Dendritic cell treated with granulocyte-macrophage colony-stimulating factor and Interleukin-4, amounts not matched to agents 40 ng/mL and 50 ng/mL, for 4 days (primary cell): ENCODE data around the gene CLSTN2.
A peak's percentile ranks its signal among the peaks of the same experiment; 100 is the strongest.

Experiments used
- H3K27ac Mint-ChIP-seq: one replicate; pipeline ENCODE4 v1.8.0; 2022; ENCODE audit warnings: mild to moderate bottlenecking, mixed read lengths
- H3K27me3 Mint-ChIP-seq: one replicate; pipeline ENCODE4 v1.8.0; 2022; ENCODE audit warnings: mild to moderate bottlenecking, mixed read lengths
- H3K36me3 Mint-ChIP-seq: one replicate; pipeline ENCODE4 v1.8.0; 2022; ENCODE audit warnings: low read depth, mixed read lengths
- H3K4me1 Mint-ChIP-seq: one replicate; pipeline ENCODE4 v1.8.0; 2022; ENCODE audit warnings: low read depth, mixed read lengths
- H3K4me3 Mint-ChIP-seq: one replicate; pipeline ENCODE4 v1.8.0; 2022; ENCODE audit warnings: mild to moderate bottlenecking, moderate library complexity, mixed read lengths
- H3K9me3 Mint-ChIP-seq: one replicate; pipeline ENCODE4 v1.8.0; 2022; ENCODE audit warnings: mixed read lengths
- intact Hi-C: fragments of 100-400 bp; cut with micrococcal nuclease; formaldehyde crosslinking; loops from one replicate; pipeline ENCODE4 v1.15.0; 2022

CLSTN2 gene

GRCh38 chr3:139935016-139935865 lies at the start of gene CLSTN2:
Gene CLSTN2 (plus strand): TSS chr3:139935185.
- no peak within 1 kb of the TSS for H3K27ac Mint-ChIP-seq
- H3K4me3 Mint-ChIP-seq, result peak within 1 kb of the TSS; percentile 61
- no peaks in the 10 kb centered on the region for H3K36me3 Mint-ChIP-seq
- H3K27me3 Mint-ChIP-seq, result peaks cover 64% of the 10 kb centered on the region
- H3K4me1 Mint-ChIP-seq, result peaks cover 18% of the 10 kb centered on the region
- no peaks in the 10 kb centered on the region for H3K9me3 Mint-ChIP-seq
- intact Hi-C loops, result loop anchor here (5.0 kb wide), 2 partner anchors 508 to 927 kb away; no protein-coding TSS in a partner anchor

GRCh38 chr3:139887431-139887830 lies 47.6 kb upstream of the CLSTN2 start:
- Mint-ChIP-seq H3K27me3 (no peaks in the 10 kb centered on the region), H3K27ac (no peak overlapping the region), H3K9me3 (peaks cover 5% of the 10 kb centered on the region), H3K4me3 (no peak overlapping the region), H3K4me1 (no peaks in the 10 kb centered on the region), H3K36me3 (no peaks in the 10 kb centered on the region)
- intact Hi-C loops, result no loop called here

DNA sequence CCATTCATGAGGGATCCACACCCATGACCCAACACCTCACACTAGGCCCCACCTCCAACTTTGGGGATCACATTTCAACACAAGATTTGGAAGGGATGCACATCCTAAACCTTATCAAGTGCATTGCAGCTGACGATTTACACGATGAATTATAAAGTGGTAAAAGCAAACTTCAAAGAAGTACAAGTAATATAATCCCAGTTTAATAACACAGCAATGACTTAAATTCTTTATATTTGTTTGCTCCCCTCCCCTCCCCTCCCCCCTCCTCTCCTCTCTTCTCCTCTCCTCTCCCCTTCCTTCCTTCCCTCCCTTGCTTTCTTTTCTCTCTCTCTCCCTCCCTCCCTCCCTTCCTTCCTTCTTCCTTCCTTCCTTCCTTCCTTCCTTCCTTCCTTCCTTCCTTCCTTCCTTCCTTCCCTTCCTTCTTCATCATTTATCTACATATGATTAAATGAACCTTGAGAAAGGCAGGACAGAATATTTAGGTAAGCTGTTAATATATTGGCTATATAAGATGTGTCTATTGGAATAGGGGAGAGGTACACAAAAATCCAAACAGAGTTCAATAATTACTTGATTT lies 46.3 kb upstream of the CLSTN2 start:
- H3K36me3 Mint-ChIP-seq, result no peaks in the 10 kb centered on the region
- H3K4me1 Mint-ChIP-seq, result no peaks in the 10 kb centered on the region
- no peak overlapping the region for H3K4me3 Mint-ChIP-seq
- H3K27me3 Mint-ChIP-seq, result no peaks in the 10 kb centered on the region
- intact Hi-C loops, result no loop called here
- no peak overlapping the region for H3K27ac Mint-ChIP-seq
- H3K9me3 Mint-ChIP-seq, result no peaks in the 10 kb centered on the region

- Mint-ChIP-seq H3K27me3 (no peaks in the 10 kb centered on the region), H3K27ac (no peak overlapping the region), H3K9me3 (no peaks in the 10 kb centered on the region), H3K36me3 (no peaks in the 10 kb centered on the region), H3K4me1 (no peaks in the 10 kb centered on the region), H3K4me3 (no peak overlapping the region)
- intact Hi-C loops, result no loop called here
Observed at GRCh38 chr3:139893267-139893962, 41.6 kb upstream of the CLSTN2 start.

DNA sequence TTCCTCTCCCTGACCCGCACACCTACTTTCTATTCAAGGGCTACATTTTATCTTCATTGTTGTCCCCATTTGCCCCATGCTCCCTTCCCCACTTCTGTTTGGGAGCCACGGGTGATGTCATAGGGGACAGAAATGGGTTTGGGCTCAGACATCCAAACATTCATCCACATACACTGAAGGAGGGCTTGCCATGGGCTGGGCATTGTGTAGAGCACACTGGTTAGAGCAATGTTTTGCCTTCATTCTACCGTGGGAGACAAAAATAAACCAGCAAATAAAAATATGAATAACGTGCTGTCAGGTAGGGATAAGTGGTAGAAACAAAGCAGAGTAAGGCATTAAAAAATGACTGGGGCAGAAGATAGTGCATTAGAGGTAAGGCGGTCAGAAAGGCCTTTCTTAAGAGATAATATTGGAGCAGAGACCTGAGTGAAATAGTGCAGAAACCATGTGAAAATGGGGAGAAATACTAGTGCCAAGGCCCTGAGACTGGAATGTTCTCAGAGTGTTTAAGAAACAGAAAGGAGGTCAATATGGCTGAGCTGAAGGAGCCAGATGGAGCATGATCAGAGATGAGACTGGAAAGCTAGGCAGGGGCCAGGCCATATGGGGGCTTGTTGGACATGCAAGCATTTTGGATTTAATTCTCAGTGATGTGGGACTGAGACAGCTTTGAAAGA lies 40.9 kb upstream of the CLSTN2 start:
- no peak overlapping the region for H3K27ac Mint-ChIP-seq
- H3K4me3 Mint-ChIP-seq, result no peak overlapping the region
- no peaks in the 10 kb centered on the region for H3K27me3 Mint-ChIP-seq
- intact Hi-C loops, result no loop called here
- H3K9me3 Mint-ChIP-seq, result no peaks in the 10 kb centered on the region
- H3K4me1 Mint-ChIP-seq, result no peaks in the 10 kb centered on the region
- H3K36me3 Mint-ChIP-seq, result no peaks in the 10 kb centered on the region

DNA sequence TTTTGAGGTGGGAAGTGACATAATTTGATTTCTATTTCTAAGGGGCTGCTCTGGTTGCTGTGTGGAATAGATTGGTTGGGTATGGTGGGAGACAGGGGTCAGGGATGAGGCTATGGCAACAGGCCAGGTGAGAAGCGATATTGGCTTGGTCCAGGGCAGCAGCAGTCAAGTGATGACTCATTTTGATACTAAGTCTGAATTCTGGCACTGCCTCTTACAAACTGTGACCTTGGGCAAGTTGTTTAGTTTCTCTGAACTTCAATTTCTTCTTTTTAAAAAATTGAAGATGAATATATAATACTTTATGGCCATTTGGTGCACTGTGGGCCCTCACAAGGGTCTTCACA lies 40.4 kb upstream of the CLSTN2 start:
- Mint-ChIP-seq H3K4me3 (no peak overlapping the region), H3K27me3 (no peaks in the 10 kb centered on the region), H3K27ac (no peak overlapping the region), H3K9me3 (no peaks in the 10 kb centered on the region), H3K4me1 (no peaks in the 10 kb centered on the region), H3K36me3 (no peaks in the 10 kb centered on the region)
- intact Hi-C loops, result no loop called here

DNA sequence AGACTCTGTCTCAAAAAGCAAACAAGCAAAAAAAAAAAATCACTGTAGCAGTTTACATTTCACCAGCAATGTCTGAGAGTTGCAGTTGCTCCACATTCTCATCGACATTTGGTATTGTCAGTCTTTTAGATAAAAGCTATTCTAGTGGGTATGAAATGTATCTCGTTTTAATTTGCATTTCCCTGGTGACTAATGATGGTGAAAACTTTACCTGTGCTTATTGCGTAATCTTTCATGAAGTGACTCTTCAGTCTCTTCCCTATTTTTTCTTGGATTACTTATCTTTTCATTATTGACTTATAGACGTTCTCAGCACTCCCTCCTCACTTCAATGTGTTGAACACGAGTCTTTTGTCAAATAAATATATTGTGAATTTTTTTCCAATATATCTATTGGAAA lies 37.2 kb upstream of the CLSTN2 start:
- intact Hi-C loops, result no loop called here
- Mint-ChIP-seq H3K9me3 (no peaks in the 10 kb centered on the region), H3K4me1 (no peaks in the 10 kb centered on the region), H3K27ac (no peak overlapping the region), H3K36me3 (no peaks in the 10 kb centered on the region), H3K27me3 (peaks cover 9% of the 10 kb centered on the region), H3K4me3 (no peak overlapping the region)

- intact Hi-C loops, result no loop called here
- no peaks in the 10 kb centered on the region for H3K9me3 Mint-ChIP-seq
- no peaks in the 10 kb centered on the region for H3K36me3 Mint-ChIP-seq
- H3K4me3 Mint-ChIP-seq, result no peak overlapping the region
- H3K27me3 Mint-ChIP-seq, result peaks cover 5% of the 10 kb centered on the region
- no peak overlapping the region for H3K27ac Mint-ChIP-seq
- H3K4me1 Mint-ChIP-seq, result no peaks in the 10 kb centered on the region
Observed at GRCh38 chr3:139906418-139906817, 28.6 kb upstream of the CLSTN2 start.

GRCh38 chr3:139909811-139910210 lies 25.2 kb upstream of the CLSTN2 start:
- intact Hi-C loops, result no loop called here
- Mint-ChIP-seq H3K27me3 (peaks cover under 1% of the 10 kb centered on the region), H3K36me3 (no peaks in the 10 kb centered on the region), H3K27ac (no peak overlapping the region), H3K4me3 (no peak overlapping the region), H3K4me1 (no peaks in the 10 kb centered on the region), H3K9me3 (no peaks in the 10 kb centered on the region)

- H3K4me1 Mint-ChIP-seq, result no peaks in the 10 kb centered on the region
- no peaks in the 10 kb centered on the region for H3K9me3 Mint-ChIP-seq
- no peaks in the 10 kb centered on the region for H3K36me3 Mint-ChIP-seq
Observed at GRCh38 chr3:139916271-139916670, 18.7 kb upstream of the CLSTN2 start.

GRCh38 chr3:139917226-139917785 lies 17.7 kb upstream of the CLSTN2 start:
- no peak overlapping the region for H3K27ac Mint-ChIP-seq
- no peaks in the 10 kb centered on the region for H3K4me1 Mint-ChIP-seq
- intact Hi-C loops, result no loop called here
- no peaks in the 10 kb centered on the region for H3K36me3 Mint-ChIP-seq
- H3K27me3 Mint-ChIP-seq, result peaks cover 7% of the 10 kb centered on the region
- H3K4me3 Mint-ChIP-seq, result no peak overlapping the region
- no peaks in the 10 kb centered on the region for H3K9me3 Mint-ChIP-seq

More at GRCh38 chr3:139916271-139916670, 18.7 kb upstream of the CLSTN2 start:
- Mint-ChIP-seq H3K4me3 (no peak overlapping the region), H3K27ac (no peak overlapping the region), H3K27me3 (peaks cover 3% of the 10 kb centered on the region)
- intact Hi-C loops, result no loop called here

- intact Hi-C loops, result no loop called here
Observed at GRCh38 chr3:139928708-139929505, 6.1 kb upstream of the CLSTN2 start.

DNA sequence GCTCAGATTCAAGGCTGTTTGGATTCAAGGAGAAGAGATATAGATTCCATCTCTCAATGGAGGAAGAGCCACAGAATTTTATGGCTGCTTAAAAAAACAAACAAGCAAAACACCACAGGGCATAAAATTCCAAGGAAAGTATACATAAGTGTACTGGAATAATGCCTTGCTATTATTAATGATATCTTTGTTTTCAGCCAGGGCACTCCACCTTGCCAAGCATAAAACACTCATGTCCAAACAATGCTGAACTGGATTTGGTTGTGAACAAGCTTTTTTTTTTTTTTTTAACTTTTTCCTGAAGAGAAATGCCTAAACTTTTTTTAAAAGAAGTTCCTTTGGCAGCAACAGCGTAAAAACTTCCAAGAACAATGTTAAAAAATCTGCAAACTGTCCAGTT lies 4.8 kb upstream of the CLSTN2 start:
- H3K36me3 Mint-ChIP-seq, result no peaks in the 10 kb centered on the region
- no peaks in the 10 kb centered on the region for H3K9me3 Mint-ChIP-seq
- H3K27me3 Mint-ChIP-seq, result peaks cover 38% of the 10 kb centered on the region
- H3K27ac Mint-ChIP-seq, result no peak overlapping the region
- no peak overlapping the region for H3K4me3 Mint-ChIP-seq
- intact Hi-C loops, result no loop called here
- peaks cover 6% of the 10 kb centered on the region for H3K4me1 Mint-ChIP-seq

More at GRCh38 chr3:139928708-139929505, 6.1 kb upstream of the CLSTN2 start:
- Mint-ChIP-seq H3K9me3 (no peaks in the 10 kb centered on the region), H3K27ac (no peak overlapping the region), H3K27me3 (peaks cover 29% of the 10 kb centered on the region), H3K4me3 (no peak overlapping the region), H3K4me1 (no peaks in the 10 kb centered on the region), H3K36me3 (no peaks in the 10 kb centered on the region)
